Measurements from ENCODE around the gene KCNMA1.

The KCNMA1 gene

GRCh38 chr10:77191324-77192049 is 446.1 kb downstream of the KCNMA1 start:
- DNase-seq = no peak

- no peak for DNase-seq
These were observed 447.3 kb downstream of the KCNMA1 start for GRCh38 chr10:77190291-77190690.

- no peak for DNase-seq
These were observed 448.1 kb downstream of the KCNMA1 start for GRCh38 chr10:77189520-77189919.

- DNase-seq = no peak
These were observed 448.5 kb downstream of the KCNMA1 start for GRCh38 chr10:77189075-77189474.

- no peak for DNase-seq
These were observed 449.1 kb downstream of the KCNMA1 start for GRCh38 chr10:77188521-77188920.

- DNase-seq = no peak
These were observed 449.6 kb downstream of the KCNMA1 start for GRCh38 chr10:77188000-77188395.

GRCh38 chr10:77187376-77187999 is 450.1 kb downstream of the KCNMA1 start:
- no peak for DNase-seq

GRCh38 chr10:77186936-77187335 is 450.7 kb downstream of the KCNMA1 start:
- no peak for DNase-seq

GRCh38 chr10:77185696-77186095 is 451.9 kb downstream of the KCNMA1 start:
- DNase-seq = no peak

GRCh38 chr10:77182803-77183202 is 454.8 kb downstream of the KCNMA1 start:
- DNase-seq = no peak

- no peak for DNase-seq
These were observed 456.8 kb downstream of the KCNMA1 start for GRCh38 chr10:77180794-77181193.

GRCh38 chr10:77180104-77180503 is 457.5 kb downstream of the KCNMA1 start:
- DNase-seq = no peak

- DNase-seq = no peak
These were observed 458.5 kb downstream of the KCNMA1 start for GRCh38 chr10:77179015-77179695.

- no peak for DNase-seq
These were observed 460.0 kb downstream of the KCNMA1 start for GRCh38 chr10:77177589-77177988.

- DNase-seq = no peak
These were observed 460.4 kb downstream of the KCNMA1 start for GRCh38 chr10:77177161-77177560.

- DNase-seq = no peak
These were observed 461.4 kb downstream of the KCNMA1 start for GRCh38 chr10:77176232-77176631.

GRCh38 chr10:77175631-77176222 is 461.9 kb downstream of the KCNMA1 start:
- DNase-seq = no peak

- DNase-seq = peak; percentile 22
These were observed 463.8 kb downstream of the KCNMA1 start for GRCh38 chr10:77173615-77174461.

- no peak for DNase-seq
These were observed 465.5 kb downstream of the KCNMA1 start for GRCh38 chr10:77172086-77172485.

GRCh38 chr10:77168861-77169260 is 468.7 kb downstream of the KCNMA1 start:
- no peak for DNase-seq

GRCh38 chr10:77168161-77168560 is 469.4 kb downstream of the KCNMA1 start:
- DNase-seq = no peak

GRCh38 chr10:77165445-77166208 is 472.0 kb downstream of the KCNMA1 start:
- no peak for DNase-seq
